LNCaP clone FGC (cell line): Measurements from ENCODE around the gene TMEM44.

Experiments used
- DNase-seq: peaks from one replicate; pipeline ENCODE4 v3.0.0-alpha.2; 2011; ENCODE audit warnings: low read depth
- H3K4me3 ChIP-seq: 2 replicates; pipeline ENCODE4 v1.5.1; 2011; ENCODE audit warnings: mild to moderate bottlenecking, low read depth, low read length, control low read depth
- TF ChIP-seq, protein P1 (sequence below): IDR thresholded peaks from 2 replicates; pipeline ENCODE4 v1.5.1; 2012; ENCODE audit warnings: mild to moderate bottlenecking; ENCODE audit not compliant: control insufficient read depth, insufficient read depth; ENCODE audit errors: extremely low read depth

Gene TMEM44, protein sequence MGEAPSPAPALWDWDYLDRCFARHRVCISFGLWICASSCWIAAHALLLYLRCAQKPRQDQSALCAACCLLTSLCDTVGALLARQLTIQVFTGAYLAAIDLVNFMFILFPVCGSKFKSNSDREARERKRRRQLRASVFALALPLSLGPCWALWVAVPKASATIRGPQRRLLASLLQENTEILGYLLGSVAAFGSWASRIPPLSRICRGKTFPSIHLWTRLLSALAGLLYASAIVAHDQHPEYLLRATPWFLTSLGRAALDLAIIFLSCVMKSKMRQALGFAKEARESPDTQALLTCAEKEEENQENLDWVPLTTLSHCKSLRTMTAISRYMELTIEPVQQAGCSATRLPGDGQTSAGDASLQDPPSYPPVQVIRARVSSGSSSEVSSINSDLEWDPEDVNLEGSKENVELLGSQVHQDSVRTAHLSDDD

DNA sequence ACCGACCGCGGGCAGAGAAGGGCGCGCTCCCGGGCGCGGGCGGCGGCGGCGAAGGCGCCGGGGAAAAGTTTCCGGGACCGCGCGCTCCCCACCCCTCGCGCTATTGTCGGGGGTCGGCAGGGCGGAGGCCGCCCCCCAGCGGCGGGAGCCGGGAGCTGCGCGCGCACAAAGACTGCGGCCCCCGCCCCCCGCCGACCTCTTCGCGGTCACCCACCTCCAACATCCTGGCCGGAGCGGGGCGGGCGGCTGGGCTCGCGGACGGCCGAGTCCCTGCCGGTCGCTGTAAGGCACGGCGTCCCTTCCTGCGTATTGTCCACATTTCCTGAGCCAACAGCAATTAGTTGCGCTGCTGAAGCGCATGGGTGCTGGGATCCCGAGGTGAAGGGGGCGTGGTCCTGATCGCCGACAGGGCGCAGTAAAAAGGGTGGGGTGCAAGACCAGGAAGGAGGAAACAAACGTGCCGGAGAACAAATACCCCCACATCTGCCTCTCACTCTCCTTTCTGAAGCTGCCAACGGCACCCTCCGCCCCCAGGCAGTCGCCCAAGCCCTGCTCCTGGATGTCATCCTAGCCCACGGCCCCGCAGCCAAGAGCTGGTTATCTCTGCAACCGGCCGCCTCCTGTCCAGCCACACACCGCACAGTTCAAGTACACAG, at the start of gene TMEM44:
Gene TMEM44, minus strand, starts transcription at position 71 of the 656 bp plus-strand sequence. CDS start 204 bp downstream, outside the sequence.
- DNase-seq = peak; percentile 62
- H3K4me3 ChIP-seq = peak within 1 kb of the TSS; percentile 67
- TF ChIP-seq, protein P1, sequence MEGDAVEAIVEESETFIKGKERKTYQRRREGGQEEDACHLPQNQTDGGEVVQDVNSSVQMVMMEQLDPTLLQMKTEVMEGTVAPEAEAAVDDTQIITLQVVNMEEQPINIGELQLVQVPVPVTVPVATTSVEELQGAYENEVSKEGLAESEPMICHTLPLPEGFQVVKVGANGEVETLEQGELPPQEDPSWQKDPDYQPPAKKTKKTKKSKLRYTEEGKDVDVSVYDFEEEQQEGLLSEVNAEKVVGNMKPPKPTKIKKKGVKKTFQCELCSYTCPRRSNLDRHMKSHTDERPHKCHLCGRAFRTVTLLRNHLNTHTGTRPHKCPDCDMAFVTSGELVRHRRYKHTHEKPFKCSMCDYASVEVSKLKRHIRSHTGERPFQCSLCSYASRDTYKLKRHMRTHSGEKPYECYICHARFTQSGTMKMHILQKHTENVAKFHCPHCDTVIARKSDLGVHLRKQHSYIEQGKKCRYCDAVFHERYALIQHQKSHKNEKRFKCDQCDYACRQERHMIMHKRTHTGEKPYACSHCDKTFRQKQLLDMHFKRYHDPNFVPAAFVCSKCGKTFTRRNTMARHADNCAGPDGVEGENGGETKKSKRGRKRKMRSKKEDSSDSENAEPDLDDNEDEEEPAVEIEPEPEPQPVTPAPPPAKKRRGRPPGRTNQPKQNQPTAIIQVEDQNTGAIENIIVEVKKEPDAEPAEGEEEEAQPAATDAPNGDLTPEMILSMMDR = peak; percentile 53

DNA sequence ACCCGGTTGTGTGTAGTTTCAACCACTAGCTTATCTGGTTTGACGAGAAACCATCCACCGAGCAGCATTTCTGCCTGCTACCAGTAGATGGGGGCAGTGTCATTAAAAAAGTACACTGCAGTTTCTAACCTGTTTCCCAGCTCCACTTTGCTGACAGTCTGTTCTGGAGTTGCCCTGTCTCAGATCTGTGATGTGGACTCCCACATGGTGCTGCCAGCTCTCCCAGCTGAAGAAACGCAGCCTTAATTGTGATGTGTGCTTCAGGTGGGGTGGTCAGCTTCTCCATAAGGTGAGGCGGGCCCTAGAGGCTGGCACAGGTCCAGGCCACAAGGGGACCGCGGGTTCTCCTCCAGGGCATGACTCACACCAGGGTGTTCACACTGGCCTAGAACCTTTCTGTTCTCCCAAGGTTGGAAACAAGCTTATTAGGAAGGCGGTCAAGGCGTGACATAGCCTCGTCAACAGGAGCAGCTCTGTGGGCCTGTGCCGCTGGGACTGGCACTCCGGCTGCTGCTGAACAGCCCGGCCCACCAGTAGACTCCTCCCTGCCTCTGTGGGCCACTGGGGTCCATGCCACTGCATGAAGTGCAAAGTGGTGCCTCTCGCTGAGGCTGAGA, 49.6 kb upstream of the TMEM44 start:
- H3K4me3 ChIP-seq = no peak overlapping the region
- DNase-seq = peak; percentile 92
- TF ChIP-seq, protein P1 = peak; percentile 89

DNA sequence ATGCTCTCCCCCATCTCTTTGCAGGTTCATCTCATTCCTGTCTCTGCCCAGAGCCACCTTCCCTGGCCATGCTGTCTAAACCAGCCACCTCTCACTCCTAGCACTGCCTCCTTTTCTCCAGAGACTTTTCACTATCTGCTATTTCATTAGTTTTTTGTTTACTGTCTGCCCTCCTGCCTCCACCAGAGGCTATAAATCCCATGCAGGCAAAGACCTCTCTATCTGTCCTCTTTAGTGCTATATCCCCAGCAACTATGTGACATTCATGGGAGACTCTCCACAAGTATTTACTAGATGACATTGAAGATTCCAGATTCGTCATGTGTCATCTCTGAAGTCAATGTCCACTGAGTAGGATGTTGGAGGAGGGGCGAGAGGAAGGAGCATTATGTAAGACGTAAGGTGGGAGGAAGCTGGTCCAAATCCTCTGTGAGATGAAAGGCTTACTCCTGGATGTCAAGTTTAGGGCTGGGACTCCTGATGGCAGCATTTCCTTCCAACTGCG, 49.0 kb upstream of the TMEM44 start:
- H3K4me3 ChIP-seq = no peak overlapping the region
- TF ChIP-seq, protein P1 = no peak
- DNase-seq = no peak

DNA sequence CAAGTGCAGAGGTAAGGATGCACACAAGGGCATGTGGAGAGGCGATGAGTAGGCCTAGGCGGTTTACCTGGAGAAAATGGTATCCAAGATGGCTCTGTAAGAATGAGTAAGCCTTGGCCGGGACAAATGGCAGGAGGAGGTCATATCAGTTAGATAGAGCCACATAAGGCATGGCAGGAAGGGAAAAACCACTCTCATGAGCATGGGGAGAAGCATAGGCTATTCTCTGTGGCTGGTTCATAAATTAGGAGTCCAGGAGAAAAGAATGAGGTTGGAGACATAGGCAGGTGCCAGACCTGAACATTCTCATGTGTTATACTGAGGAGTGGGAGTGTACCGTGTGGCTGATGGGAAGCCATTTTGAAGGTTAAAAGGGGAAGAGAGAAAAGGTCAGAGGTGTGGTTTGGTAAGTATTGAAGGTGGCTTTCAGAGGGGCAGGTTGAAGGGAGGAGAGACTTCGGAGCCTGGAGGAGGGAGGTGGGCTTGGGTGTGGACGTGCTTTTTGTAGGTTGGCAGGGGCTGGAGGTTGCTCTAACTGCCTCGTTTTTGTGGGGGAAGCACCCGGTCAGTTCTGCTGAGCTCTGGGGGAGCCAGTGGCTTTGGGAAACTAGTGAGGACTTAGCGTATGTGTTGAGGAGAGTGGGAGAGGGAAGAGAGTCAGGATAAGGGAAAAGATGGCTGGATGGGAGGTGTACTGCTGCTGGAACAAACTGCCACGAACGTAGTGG, 47.8 kb upstream of the TMEM44 start:
- TF ChIP-seq, protein P1 = no peak
- H3K4me3 ChIP-seq = no peak overlapping the region
- no peak for DNase-seq

DNA sequence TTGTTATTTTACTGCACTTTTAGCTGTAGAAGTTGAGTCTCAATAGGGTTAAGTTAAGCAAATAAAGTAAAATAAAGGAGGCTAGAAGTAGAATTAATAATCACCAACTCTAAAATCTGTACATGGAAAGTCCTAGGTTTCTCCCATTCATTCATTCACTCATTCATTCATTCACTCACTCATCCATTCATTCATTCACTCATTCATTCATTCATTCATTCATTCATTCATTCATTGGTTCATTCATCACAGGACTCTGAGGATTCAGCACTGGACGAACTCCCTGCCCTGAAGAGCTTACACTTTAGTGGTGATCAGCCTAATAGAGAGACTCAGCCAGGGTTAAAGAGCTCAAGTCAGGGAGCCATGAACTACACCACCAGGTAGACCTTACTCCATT, 43.3 kb upstream of the TMEM44 start:
- TF ChIP-seq, protein P1 = no peak
- H3K4me3 ChIP-seq = no peak overlapping the region
- no peak for DNase-seq

DNA sequence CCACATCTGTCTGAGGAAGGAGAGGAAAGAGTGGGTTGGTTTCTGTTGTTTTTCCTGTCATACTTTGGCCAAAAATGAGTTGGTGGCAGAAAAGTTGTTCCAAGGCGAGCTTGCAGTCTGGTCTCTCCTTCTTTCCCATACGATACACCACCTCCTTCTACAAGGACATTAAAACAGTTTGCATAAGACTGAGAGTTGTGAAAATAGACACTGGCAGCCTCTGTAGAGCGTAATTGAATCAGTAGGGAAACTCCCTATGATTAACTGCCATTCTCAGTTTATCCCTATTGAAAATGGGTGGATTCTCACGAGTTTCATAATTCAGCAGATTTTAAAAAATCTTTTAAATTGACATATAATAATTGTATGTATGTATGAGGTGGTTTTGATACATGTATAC, 42.5 kb upstream of the TMEM44 start:
- TF ChIP-seq, protein P1 = no peak
- no peak for DNase-seq
- H3K4me3 ChIP-seq = no peak overlapping the region
